MM.1S (cell line): ENCODE results near the gene SLC26A4.

ENCODE experiments used
- CTCF ChIP-seq: fragments of 300-600 bp; sonication (generic); IDR thresholded peaks from 2 replicates; pipeline ENCODE4 v1.5.1; 2016; ENCODE audit warnings: antibody characterized with exemption, low read length, mixed read lengths
- EZH2 ChIP-seq: fragments of 300-600 bp; sonication (generic); optimal IDR thresholded peaks from 2 replicates; pipeline ENCODE3; 2017; ENCODE audit warnings: low read depth, mild to moderate bottlenecking, antibody characterized with exemption, low read length, mixed read lengths
- EZH2phosphoT487 ChIP-seq: fragments of 300-600 bp; sonication (generic); IDR thresholded peaks from 2 replicates; pipeline ENCODE4 v1.6.1; 2018; ENCODE audit warnings: antibody characterized with exemption, low read length

GRCh38 chr7:107666790-107667189, 6.2 kb downstream of the SLC26A4 start:
- no peak for TF ChIP-seq CTCF
- TF ChIP-seq EZH2 = no peak
- no peak for TF ChIP-seq EZH2phosphoT487
